H9 (cell line): Measurements from ENCODE around the gene LAMP1. TPM values are rescaled to one million over a fixed set of nuclear protein-coding genes. Genes with fewer than 3 reads are reported as not detected.
A peak's percentile ranks its signal among the peaks of the same experiment; 100 is the strongest.

Experiments
- DNase-seq: peaks from one replicate; pipeline ENCODE4 v3.0.0-alpha.2; 2017
- H2AFZ ChIP-seq: one replicate; pipeline ENCODE4 v1.6.1; 2013; ENCODE audit warnings: mild to moderate bottlenecking, low read length, control low read depth, moderate library complexity
- H2AK5ac ChIP-seq: 2 replicates; pipeline ENCODE4 v1.6.1; 2013; ENCODE audit warnings: low read length, control low read depth, mixed read lengths; ENCODE audit not compliant: insufficient read length
- H2BK120ac ChIP-seq: one replicate; pipeline ENCODE4 v1.6.1; 2013; ENCODE audit warnings: low read depth, mild to moderate bottlenecking, low read length, control low read depth, inconsistent platforms; ENCODE audit not compliant: poor library complexity, severe bottlenecking
- H2BK12ac ChIP-seq: 2 replicates; pipeline ENCODE4 v1.6.1; 2013; ENCODE audit warnings: low read length, control low read depth, mixed read lengths, low read depth; ENCODE audit not compliant: insufficient read length
- H2BK15ac ChIP-seq: 2 replicates; pipeline ENCODE4 v1.6.1; 2013; ENCODE audit warnings: low read depth, low read length, control low read depth
- H2BK20ac ChIP-seq: one replicate; pipeline ENCODE4 v1.6.1; 2013; ENCODE audit warnings: low read depth, mild to moderate bottlenecking, low read length, control low read depth, inconsistent platforms; ENCODE audit not compliant: poor library complexity, severe bottlenecking
- H2BK5ac ChIP-seq: 2 replicates; pipeline ENCODE4 v1.6.1; 2013; ENCODE audit warnings: low read length, control low read depth, mixed read lengths; ENCODE audit not compliant: insufficient read length
- H3K14ac ChIP-seq: 2 replicates; pipeline ENCODE4 v1.6.1; 2013; ENCODE audit warnings: low read length, control low read depth; ENCODE audit not compliant: insufficient read depth
- H3K18ac ChIP-seq: 2 replicates; pipeline ENCODE4 v1.6.1; 2013; ENCODE audit warnings: low read depth, mild to moderate bottlenecking, mixed read lengths, low read length, control low read depth; ENCODE audit not compliant: insufficient read length
- H3K23ac ChIP-seq: 2 replicates; pipeline ENCODE4 v1.6.1; 2013; ENCODE audit warnings: low read length, control low read depth, mixed read lengths, low read depth; ENCODE audit not compliant: insufficient read length
- H3K23me2 ChIP-seq: 2 replicates; pipeline ENCODE4 v1.6.1; 2013; ENCODE audit warnings: low read depth, mild to moderate bottlenecking, mixed read lengths, low read length, control low read depth; ENCODE audit not compliant: insufficient read length, poor library complexity, severe bottlenecking
- H3K27ac ChIP-seq: 2 replicates; pipeline ENCODE4 v1.5.1; 2013; ENCODE audit warnings: low read length, control low read depth, mixed read lengths, low read depth; ENCODE audit not compliant: insufficient read length
- H3K27me3 ChIP-seq: 2 replicates; pipeline ENCODE4 v1.6.1; 2013; ENCODE audit warnings: low read length, control low read depth, inconsistent platforms; ENCODE audit not compliant: insufficient read depth
- H3K4ac ChIP-seq: 2 replicates; pipeline ENCODE4 v1.6.1; 2013; ENCODE audit warnings: low read depth, mild to moderate bottlenecking, control low read depth, inconsistent platforms, low read length, moderate library complexity
- H3K4me1 ChIP-seq: 2 replicates; pipeline ENCODE4 v1.6.1; 2013; ENCODE audit warnings: low read length, control low read depth, inconsistent platforms; ENCODE audit not compliant: insufficient read depth
- H3K4me2 ChIP-seq: 2 replicates; pipeline ENCODE4 v1.6.1; 2013; ENCODE audit warnings: low read length, control low read depth, mixed read lengths; ENCODE audit not compliant: insufficient read length, insufficient read depth
- H3K56ac ChIP-seq: 2 replicates; pipeline ENCODE4 v1.6.1; 2013; ENCODE audit warnings: low read depth, mild to moderate bottlenecking, mixed read lengths, low read length, control low read depth; ENCODE audit not compliant: insufficient read length
- H3K79me1 ChIP-seq: 2 replicates; pipeline ENCODE4 v1.6.1; 2013; ENCODE audit warnings: low read depth, mild to moderate bottlenecking, moderate library complexity, low read length, control low read depth, inconsistent platforms; ENCODE audit not compliant: insufficient read depth, poor library complexity, severe bottlenecking
- H3K79me2 ChIP-seq: 2 replicates; pipeline ENCODE4 v1.6.1; 2013; ENCODE audit warnings: low read length, control low read depth, inconsistent platforms; ENCODE audit not compliant: insufficient read depth
- H3K9ac ChIP-seq: 2 replicates; pipeline ENCODE4 v1.6.1; 2013; ENCODE audit warnings: low read length, control low read depth, mixed read lengths; ENCODE audit not compliant: insufficient read length; ENCODE audit errors: extremely low read depth
- H3K9me3 ChIP-seq: one replicate; pipeline ENCODE4 v1.6.1; 2013; ENCODE audit warnings: low read depth, low read length, inconsistent platforms; ENCODE audit not compliant: control insufficient read depth
- H3T11ph ChIP-seq: one replicate; pipeline ENCODE4 v1.6.1; 2013; ENCODE audit warnings: mild to moderate bottlenecking, low read length, control low read depth, inconsistent platforms
- H4K20me1 ChIP-seq: one replicate; pipeline ENCODE4 v1.6.1; 2013; ENCODE audit not compliant: control insufficient read depth, insufficient read length, insufficient read depth
- H4K5ac ChIP-seq: 2 replicates; pipeline ENCODE4 v1.6.1; 2013; ENCODE audit warnings: low read depth, mild to moderate bottlenecking, mixed read lengths, low read length, control low read depth; ENCODE audit not compliant: insufficient read length
- H4K8ac ChIP-seq: replicated peaks from 2 replicates; pipeline ENCODE4 v1.6.1; 2013; ENCODE audit warnings: low read length, control low read depth, mixed read lengths, low read depth; ENCODE audit not compliant: insufficient read length
- H4K91ac ChIP-seq: 2 replicates; pipeline ENCODE4 v1.6.1; 2013; ENCODE audit warnings: low read depth, mild to moderate bottlenecking, moderate library complexity, mixed read lengths, low read length, control low read depth; ENCODE audit not compliant: insufficient read length
- H3K27ac Mint-ChIP-seq, 3 experiments: 2 replicates in 2 of 3; 3 replicates in 1 of 3; pipeline ENCODE4 v1.8.0; 2020 to 2021; ENCODE audit warnings: mixed read lengths in 3 of 3, mild to moderate bottlenecking in 1 of 3, moderate library complexity in 1 of 3
- H3K27me3 Mint-ChIP-seq: 2 replicates; pipeline ENCODE4 v1.8.0; 2021; ENCODE audit warnings: low read depth, mild to moderate bottlenecking, moderate library complexity, mixed read lengths
- H3K36me3 Mint-ChIP-seq, 3 experiments: 2 replicates in 2 of 3; 3 replicates in 1 of 3; pipeline ENCODE4 v1.8.0; 2020 to 2021; ENCODE audit warnings: low read depth in 3 of 3, mixed read lengths in 3 of 3; ENCODE audit not compliant: insufficient read depth in 1 of 3
- H3K4me1 Mint-ChIP-seq, 2 experiments: 2 replicates each; pipeline ENCODE4 v1.8.0; 2020; ENCODE audit warnings: mixed read lengths in 2 of 2
- H3K4me3 Mint-ChIP-seq, 2 experiments: 2 replicates in 1 of 2; 3 replicates in 1 of 2; pipeline ENCODE4 v1.8.0; 2020 to 2021; ENCODE audit warnings: mild to moderate bottlenecking in 2 of 2, mixed read lengths in 2 of 2, moderate library complexity in 1 of 2
- H3K9me3 Mint-ChIP-seq, 2 experiments: 2 replicates in 1 of 2; 3 replicates in 1 of 2; pipeline ENCODE4 v1.8.0; 2020; ENCODE audit warnings: mild to moderate bottlenecking in 2 of 2, mixed read lengths in 2 of 2, moderate library complexity in 1 of 2
- CTCF ChIP-seq: fragments of 200-600 bp; sonication (generic); conservative IDR thresholded peaks from 3 replicates; pipeline ENCODE4 v1.8.0; 2021; ENCODE audit warnings: antibody characterized with exemption, mild to moderate bottlenecking
- WGBS: extraction: QIAGEN DNeasy Blood & Tissue Kit; methylation state at CpG from one replicate; pipeline ENCODE4 v1.1.7; 2013; ENCODE audit warnings: missing lambda C conversion rate, low lambda C conversion rate, mixed read lengths; ENCODE audit not compliant: insufficient read length; ENCODE audit errors: extremely low coverage; 5-methylcytosine and 5-hydroxymethylcytosine counted together
- total RNA-seq: library from RNA; stranded (reverse); gene quantifications from 2 replicates; pipeline ENCODE4 v1.2.1, GENCODE V29; 2021

LAMP1 gene
- total RNA-seq, 1 experiment from 2014 or later, result 131 TPM

DNA sequence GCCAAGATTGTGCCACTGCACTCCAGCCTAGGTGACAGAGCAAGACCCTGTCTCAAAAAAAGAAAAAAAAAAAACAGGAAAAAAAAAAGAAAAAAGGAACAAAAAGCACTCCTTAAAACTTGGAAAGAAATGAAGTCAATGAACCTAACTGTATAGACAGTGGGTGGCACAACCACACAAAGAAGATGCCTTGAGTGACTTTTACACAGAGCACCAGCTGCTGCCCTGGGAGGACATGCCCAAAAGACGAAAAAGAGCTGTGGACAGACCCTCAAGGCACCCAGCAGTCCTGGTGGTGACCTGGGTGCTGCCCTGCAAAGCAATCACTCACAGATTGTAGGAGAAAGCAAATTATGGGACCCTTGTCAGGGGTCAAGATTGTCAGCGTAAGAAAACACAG is 5.9 kb upstream of the LAMP1 start:
- H4K5ac ChIP-seq, result no peak overlapping the region
- no peak overlapping the region for H2BK20ac ChIP-seq
- Mint-ChIP-seq H3K27ac (peak overlapping the region in 1 of 3 experiments; percentile 27; a peak in 1 of 7 replicates), H3K4me1 (peaks cover 13% of the 10 kb centered on the region in 2 experiments), H3K9me3 (peaks cover 11 to 12% of the 10 kb centered on the region in 2 experiments; a peak in 3 of 5 replicates), H3K36me3 (no peaks in the 10 kb centered on the region), H3K27me3 (peaks cover 66% of the 10 kb centered on the region), H3K4me3 (no peak overlapping the region)
- no peak overlapping the region for H2AFZ ChIP-seq
- no peak overlapping the region for H4K91ac ChIP-seq
- H2BK120ac ChIP-seq, result no peak overlapping the region
- no peaks in the 10 kb centered on the region for H4K20me1 ChIP-seq
- no peak overlapping the region for H3K4me2 ChIP-seq
- no peak overlapping the region for H2BK15ac ChIP-seq
- no peak overlapping the region for H4K8ac ChIP-seq
- no peaks in the 10 kb centered on the region for H3K79me2 ChIP-seq
- no CpG with 5 or more reads among the region's 2 CpGs for WGBS
- DNase-seq, result no peak
- no peak overlapping the region for H3K14ac ChIP-seq
- H3K18ac ChIP-seq, result no peak overlapping the region
- H3K9ac ChIP-seq, result no peak overlapping the region
- no peak overlapping the region for H2BK12ac ChIP-seq
- no peaks in the 10 kb centered on the region for H3K23me2 ChIP-seq
- no peak overlapping the region for H3T11ph ChIP-seq
- H3K4ac ChIP-seq, result no peak overlapping the region
- no peaks in the 10 kb centered on the region; the same call in 1 of the 2 replicates for H3K27me3 ChIP-seq
- TF ChIP-seq CTCF, result no peak
- H3K56ac ChIP-seq, result no peak overlapping the region
- no peak overlapping the region for H3K23ac ChIP-seq
- H3K9me3 ChIP-seq, result no peaks in the 10 kb centered on the region
- H2AK5ac ChIP-seq, result no peak overlapping the region
- H3K27ac ChIP-seq, result no peak overlapping the region
- no peaks in the 10 kb centered on the region; the same call in 1 of the 2 replicates for H3K4me1 ChIP-seq
- no peaks in the 10 kb centered on the region for H3K79me1 ChIP-seq
- no peak overlapping the region for H2BK5ac ChIP-seq
